ENCODE measurements around the gene IL20. TPM values are rescaled to one million over a fixed set of nuclear protein-coding genes. Genes with fewer than 3 reads are reported as not detected.
"Not testable (repeated sequence)": the region's sequence is repeated elsewhere in the genome, so short reads cannot be mapped to it uniquely, and the experiment has no call there.

IL20 gene
- total RNA-seq, 1 donor from 2014 or later, result 0.53 TPM

DNA sequence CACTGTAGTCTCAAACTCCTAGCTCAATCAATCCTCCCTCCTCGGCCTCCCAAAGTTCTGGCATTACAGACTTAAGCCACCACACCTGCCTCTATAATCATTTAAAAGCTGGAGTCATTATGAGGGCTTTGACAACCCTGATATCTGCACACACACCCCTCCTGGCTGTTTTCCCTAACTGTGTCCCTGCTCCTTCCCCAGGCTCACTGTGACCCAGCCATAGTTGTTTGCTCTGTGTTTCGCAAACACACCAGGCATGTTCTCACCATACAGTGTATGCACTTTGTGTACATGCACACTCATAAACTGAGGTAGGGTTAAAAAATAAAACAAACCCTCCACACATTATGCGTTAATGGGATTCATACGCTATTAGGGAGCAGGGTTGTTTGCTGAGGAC is 21.8 kb upstream of the IL20 start:
- TF ChIP-seq, protein P1, sequence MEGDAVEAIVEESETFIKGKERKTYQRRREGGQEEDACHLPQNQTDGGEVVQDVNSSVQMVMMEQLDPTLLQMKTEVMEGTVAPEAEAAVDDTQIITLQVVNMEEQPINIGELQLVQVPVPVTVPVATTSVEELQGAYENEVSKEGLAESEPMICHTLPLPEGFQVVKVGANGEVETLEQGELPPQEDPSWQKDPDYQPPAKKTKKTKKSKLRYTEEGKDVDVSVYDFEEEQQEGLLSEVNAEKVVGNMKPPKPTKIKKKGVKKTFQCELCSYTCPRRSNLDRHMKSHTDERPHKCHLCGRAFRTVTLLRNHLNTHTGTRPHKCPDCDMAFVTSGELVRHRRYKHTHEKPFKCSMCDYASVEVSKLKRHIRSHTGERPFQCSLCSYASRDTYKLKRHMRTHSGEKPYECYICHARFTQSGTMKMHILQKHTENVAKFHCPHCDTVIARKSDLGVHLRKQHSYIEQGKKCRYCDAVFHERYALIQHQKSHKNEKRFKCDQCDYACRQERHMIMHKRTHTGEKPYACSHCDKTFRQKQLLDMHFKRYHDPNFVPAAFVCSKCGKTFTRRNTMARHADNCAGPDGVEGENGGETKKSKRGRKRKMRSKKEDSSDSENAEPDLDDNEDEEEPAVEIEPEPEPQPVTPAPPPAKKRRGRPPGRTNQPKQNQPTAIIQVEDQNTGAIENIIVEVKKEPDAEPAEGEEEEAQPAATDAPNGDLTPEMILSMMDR (IDR thresholded peaks at IDR 0.05; ENCODE audit: insufficient read depth, low read length, severe bottlenecking), result no peak
- H3K4me3 ChIP-seq (ENCODE audit: low read depth, low read length), result no peak overlapping the region
- H3K27me3 ChIP-seq (ENCODE audit: control insufficient read depth, insufficient read depth, low read length), result no peaks in the 10 kb centered on the region
- FAIRE-seq (no peak), DNase-seq (ENCODE audit: low read depth) (no peak)
- H3K36me3 ChIP-seq (ENCODE audit: control insufficient read depth, insufficient read depth, low read length), result no peaks in the 10 kb centered on the region

DNA sequence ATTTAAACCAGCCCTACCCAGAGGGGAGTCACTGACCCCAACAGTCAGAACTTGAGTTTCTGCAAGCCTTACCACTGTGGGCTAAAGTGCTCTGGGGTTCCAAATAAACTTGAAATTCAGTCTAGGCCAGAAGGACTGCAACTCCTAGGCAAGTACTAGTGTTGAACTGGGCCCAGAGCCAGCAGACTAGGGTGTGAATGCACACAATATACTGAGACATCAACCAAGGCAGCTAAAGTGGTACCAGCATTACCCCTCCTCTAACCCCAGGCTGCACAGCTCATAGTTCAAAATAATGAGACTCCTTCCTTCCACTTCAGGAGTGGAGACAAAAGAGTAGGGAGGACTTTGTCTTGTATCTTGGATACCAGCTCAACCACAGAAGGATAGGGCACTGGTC is 18.9 kb upstream of the IL20 start:
- no peak overlapping the region for H3K4me3 ChIP-seq (ENCODE audit: low read depth, low read length)
- peak; percentile 18 for FAIRE-seq
- TF ChIP-seq, protein P1 (IDR thresholded peaks at IDR 0.05; ENCODE audit: insufficient read depth, low read length, severe bottlenecking), result no peak

DNA sequence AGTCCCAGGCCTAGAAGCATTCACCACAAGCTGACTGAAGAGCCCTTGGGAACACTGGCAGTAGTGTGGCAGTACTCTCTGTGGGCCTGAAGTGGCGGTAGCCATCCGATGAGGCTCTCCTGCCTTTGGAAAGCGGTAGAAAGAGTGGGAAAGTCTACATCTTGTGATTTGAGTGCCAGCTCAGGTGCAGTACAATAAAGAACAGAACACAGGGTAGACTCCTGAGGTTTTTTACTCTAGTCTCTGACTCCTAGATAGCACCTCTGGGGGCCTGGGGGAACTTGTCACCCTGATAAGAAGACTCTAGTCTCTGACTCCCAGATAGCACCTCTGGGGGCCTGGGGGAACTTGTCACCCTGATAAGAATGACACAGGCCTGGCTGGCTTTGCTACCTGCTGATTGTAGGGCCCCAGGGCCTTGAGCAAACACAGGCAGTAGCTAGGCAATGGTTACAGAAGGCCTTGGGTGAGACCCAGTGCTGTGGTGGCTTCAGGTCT is 18.0 kb upstream of the IL20 start:
- H3K36me3 ChIP-seq (ENCODE audit: control insufficient read depth, insufficient read depth, low read length), result no peaks in the 10 kb centered on the region
- no peak for DNase-seq (ENCODE audit: low read depth)
- no peak overlapping the region for H3K4me3 ChIP-seq (ENCODE audit: low read depth, low read length)
- TF ChIP-seq, protein P1 (IDR thresholded peaks at IDR 0.05; ENCODE audit: insufficient read depth, low read length, severe bottlenecking), result no peak
- H3K27me3 ChIP-seq (ENCODE audit: control insufficient read depth, insufficient read depth, low read length), result no peaks in the 10 kb centered on the region
- FAIRE-seq, result no peak

More for the DNA sequence above, 18.9 kb upstream of the IL20 start:
- peak; percentile 24 for DNase-seq (ENCODE audit: low read depth)
- Histone ChIP-seq H3K36me3 (ENCODE audit: control insufficient read depth, insufficient read depth, low read length) (no peaks in the 10 kb centered on the region), H3K27me3 (ENCODE audit: control insufficient read depth, insufficient read depth, low read length) (no peaks in the 10 kb centered on the region)

DNA sequence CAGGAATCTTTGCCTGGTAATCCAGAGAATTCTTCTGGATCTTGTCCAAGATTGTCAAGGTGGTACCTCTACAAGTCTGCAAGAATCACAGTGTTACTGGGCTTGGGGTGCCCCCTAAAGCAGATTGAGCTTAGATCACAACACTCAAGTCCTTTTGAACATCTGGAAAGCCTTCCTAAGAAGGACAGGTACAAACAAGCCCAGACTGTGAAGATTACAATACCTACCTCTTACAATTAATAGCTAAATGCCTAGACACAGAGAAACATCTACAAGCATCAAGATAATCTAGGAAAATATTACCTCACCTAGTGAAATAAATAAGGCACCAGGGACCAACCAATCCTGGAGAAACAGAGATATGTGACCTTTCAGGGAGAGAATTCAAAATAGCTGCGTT is 17.5 kb upstream of the IL20 start:
- no peak for FAIRE-seq

DNA sequence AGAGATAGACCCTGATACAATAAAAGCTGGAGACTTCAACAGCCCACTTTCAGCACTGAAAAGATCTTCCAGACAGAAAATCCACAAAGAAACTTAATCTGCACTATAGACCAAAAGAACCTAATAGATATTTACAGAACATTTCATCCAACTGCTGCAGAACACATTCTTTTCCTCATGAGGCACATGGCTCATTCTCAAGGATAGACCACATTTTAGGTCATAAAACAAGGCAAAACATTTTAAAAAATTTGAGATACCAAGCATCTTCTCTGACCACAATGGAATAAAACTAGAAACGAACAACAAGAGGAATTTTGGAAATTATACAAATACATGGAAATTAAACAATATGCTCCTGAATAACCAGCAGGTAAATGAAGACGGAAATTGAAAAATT is 15.0 kb upstream of the IL20 start:
- Histone ChIP-seq H3K36me3 (ENCODE audit: control insufficient read depth, insufficient read depth, low read length) (no peaks in the 10 kb centered on the region), H3K27me3 (ENCODE audit: control insufficient read depth, insufficient read depth, low read length) (no peaks in the 10 kb centered on the region), H3K4me3 (ENCODE audit: low read depth, low read length) (no peak overlapping the region)
- FAIRE-seq (no peak), DNase-seq (ENCODE audit: low read depth) (no peak)
- TF ChIP-seq, protein P1 (IDR thresholded peaks at IDR 0.05; ENCODE audit: insufficient read depth, low read length, severe bottlenecking), result no peak

More for the DNA sequence above, 17.5 kb upstream of the IL20 start:
- Histone ChIP-seq H3K4me3 (ENCODE audit: low read depth, low read length) (no peak overlapping the region), H3K36me3 (ENCODE audit: control insufficient read depth, insufficient read depth, low read length) (no peaks in the 10 kb centered on the region), H3K27me3 (ENCODE audit: control insufficient read depth, insufficient read depth, low read length) (no peaks in the 10 kb centered on the region)
- peak; percentile 76 for DNase-seq (ENCODE audit: low read depth)
- TF ChIP-seq, protein P1 (IDR thresholded peaks at IDR 0.05; ENCODE audit: insufficient read depth, low read length, severe bottlenecking), result no peak

DNA sequence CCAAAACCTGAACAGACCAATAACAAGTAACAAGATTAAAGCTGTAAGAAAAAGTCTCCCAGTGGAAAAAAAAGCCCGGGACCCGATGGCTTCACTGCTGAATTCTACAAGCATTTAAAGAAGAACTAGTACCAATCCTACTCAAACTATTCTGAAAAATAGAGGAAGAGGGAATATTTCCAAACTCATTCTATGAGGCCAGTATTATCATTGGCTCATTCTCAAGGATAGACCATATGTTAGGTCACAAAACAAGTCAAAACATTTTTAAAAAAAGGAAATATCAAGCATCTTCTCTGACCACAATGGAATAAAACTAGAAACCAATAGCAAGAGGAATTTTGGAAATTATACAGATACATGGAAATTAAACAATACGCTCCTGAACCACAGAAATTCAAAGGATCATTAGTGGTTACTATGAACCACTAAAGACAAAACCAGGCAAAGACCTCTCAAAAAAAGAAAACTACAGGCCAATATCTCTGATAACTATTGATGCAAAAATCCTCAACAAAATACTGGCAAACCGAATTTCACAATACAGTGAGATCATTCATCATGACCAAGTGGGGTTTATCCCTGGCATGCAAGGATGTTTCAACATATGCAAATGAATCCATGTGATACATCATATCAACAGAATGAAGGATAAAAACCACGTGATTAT is 13.9 kb upstream of the IL20 start:
- H3K27me3 ChIP-seq (ENCODE audit: control insufficient read depth, insufficient read depth, low read length), result no peaks in the 10 kb centered on the region
- no peaks in the 10 kb centered on the region for H3K36me3 ChIP-seq (ENCODE audit: control insufficient read depth, insufficient read depth, low read length)
- TF ChIP-seq, protein P1 (IDR thresholded peaks at IDR 0.05; ENCODE audit: insufficient read depth, low read length, severe bottlenecking), result no peak
- FAIRE-seq, result no peak
- H3K4me3 ChIP-seq (ENCODE audit: low read depth, low read length), result no peak overlapping the region
- DNase-seq (ENCODE audit: low read depth), result peak; percentile 79

DNA sequence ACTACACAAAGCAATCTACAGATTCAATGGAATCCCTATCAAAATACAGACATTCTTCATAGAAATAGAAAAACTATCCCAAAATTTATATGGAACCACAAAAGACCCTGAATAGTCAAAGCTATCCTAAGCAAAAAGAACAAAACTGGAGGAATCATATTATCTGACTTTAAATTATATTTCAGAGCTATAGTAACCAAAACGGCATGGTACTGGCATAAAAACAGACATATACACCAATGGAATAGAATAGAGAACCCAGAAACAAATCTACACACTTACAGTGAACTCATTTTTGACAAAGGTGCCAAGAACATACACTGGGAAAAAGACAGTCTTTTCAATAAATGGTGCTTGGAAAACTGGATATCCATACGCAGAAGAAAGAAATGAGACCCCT is 12.8 kb upstream of the IL20 start:
- H3K4me3 ChIP-seq (ENCODE audit: low read depth, low read length); H3K27me3 ChIP-seq (ENCODE audit: control insufficient read depth, insufficient read depth, low read length); DNase-seq (ENCODE audit: low read depth); FAIRE-seq; H3K36me3 ChIP-seq (ENCODE audit: control insufficient read depth, insufficient read depth, low read length): not testable (repeated sequence)

DNA sequence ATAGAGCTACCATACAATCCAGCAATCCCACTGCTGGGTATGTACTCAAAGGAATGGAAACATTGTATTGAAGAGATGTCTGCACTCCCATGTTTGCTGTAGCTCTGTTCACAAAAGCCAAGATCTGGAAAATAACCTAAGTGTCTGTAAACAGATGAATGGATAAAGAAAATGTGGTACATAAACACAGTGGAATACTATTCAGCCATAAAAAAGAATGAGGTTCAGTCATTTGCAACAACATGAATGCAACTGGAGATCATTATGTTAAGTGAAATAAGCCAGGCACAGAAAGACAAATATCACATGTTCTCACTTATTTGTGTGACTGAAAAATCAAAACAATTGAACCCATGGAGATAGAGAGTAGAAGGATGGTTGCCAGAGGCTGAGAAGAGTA is 11.7 kb upstream of the IL20 start:
- FAIRE-seq; H3K4me3 ChIP-seq (ENCODE audit: low read depth, low read length); DNase-seq (ENCODE audit: low read depth); H3K36me3 ChIP-seq (ENCODE audit: control insufficient read depth, insufficient read depth, low read length); H3K27me3 ChIP-seq (ENCODE audit: control insufficient read depth, insufficient read depth, low read length): not testable (repeated sequence)
